ENCODE results near the gene ADGB.

- TF ChIP-seq CTCF (IDR thresholded peaks at IDR 0.05; ENCODE audit: low read depth, low read length) (no peak), EZH2phosphoT487 (IDR thresholded peaks at IDR 0.05; ENCODE audit: low read depth) (no peak)
Measured at GRCh38 chr6:146781836-146782235, 183.1 kb downstream of the ADGB start.
